GM12878 (cell line): Measurements from ENCODE around the gene C10orf143. TPM values are rescaled to one million over a fixed set of nuclear protein-coding genes. Genes with fewer than 3 reads are reported as not detected.
A peak's percentile ranks its signal among the peaks of the same experiment; 100 is the strongest.

Experiments
- ASH2L ChIP-seq: fragments of 300-600, 200-600 bp; sonication (generic); IDR thresholded peaks from 2 replicates; pipeline ENCODE4 v1.6.1; 2017; ENCODE audit warnings: low read depth, mild to moderate bottlenecking, borderline replicate concordance
- E4F1 ChIP-seq: fragments of 450-650 bp; IDR thresholded peaks from 2 replicates; pipeline ENCODE4 v1.6.1; 2018; ENCODE audit warnings: borderline replicate concordance, mild to moderate bottlenecking; ENCODE audit not compliant: partially characterized antibody
- EGR1 ChIP-seq, 2 experiments: IDR thresholded peaks; 1 replicate in 1 of 2; 2 replicates in 1 of 2; pipeline ENCODE4 v1.6.1; 2011 to 2012; ENCODE audit warnings: low read depth in 2 of 2, low read length in 2 of 2, borderline replicate concordance in 1 of 2, mild to moderate bottlenecking in 1 of 2, moderate library complexity in 1 of 2
- EP300 ChIP-seq, 2 experiments: fragments of 150-350 bp in 1 of 2; IDR thresholded peaks; 2 replicates each; pipeline ENCODE4 v1.6.1; 2011 to 2012; ENCODE audit warnings: low read depth in 2 of 2, low read length in 2 of 2, borderline replicate concordance in 1 of 2, improper control_type of control experiment in 1 of 2, inconsistent platforms in 1 of 2; ENCODE audit not compliant: control insufficient read depth in 1 of 2
- MYC ChIP-seq: IDR thresholded peaks from 2 replicates; pipeline ENCODE4 v1.6.1; 2011; ENCODE audit warnings: mild to moderate bottlenecking, low read length, moderate library complexity, inconsistent platforms; ENCODE audit not compliant: insufficient read depth, insufficient replicate concordance, insufficient read length, severe bottlenecking
- NFXL1 ChIP-seq: fragments of 450-650 bp; IDR thresholded peaks from 2 replicates; pipeline ENCODE4 v1.6.1; 2017; ENCODE audit warnings: antibody characterized with exemption, mild to moderate bottlenecking, borderline replicate concordance
- NKRF ChIP-seq: fragments of 450-650 bp; conservative IDR thresholded peaks from 2 replicates; pipeline ENCODE4 v1.6.1; 2017; ENCODE audit warnings: mild to moderate bottlenecking, moderate library complexity
- PAX8 ChIP-seq: fragments of 450-650 bp; IDR thresholded peaks from 2 replicates; pipeline ENCODE4 v1.6.1; 2017; ENCODE audit warnings: mild to moderate bottlenecking, moderate library complexity
- PBX3 ChIP-seq: IDR thresholded peaks from 2 replicates; pipeline ENCODE4 v1.6.1; 2011; ENCODE audit warnings: mild to moderate bottlenecking, low read depth, low read length, moderate library complexity; ENCODE audit not compliant: insufficient replicate concordance
- PRDM15 ChIP-seq: fragments of 450-650 bp; formaldehyde crosslinking; IDR thresholded peaks from 2 replicates; pipeline ENCODE4 v1.4.0; 2020; ENCODE audit warnings: mild to moderate bottlenecking, moderate library complexity
- SIN3A ChIP-seq: IDR thresholded peaks from 2 replicates; pipeline ENCODE4 v1.6.1; 2012; ENCODE audit warnings: low read depth, low read length, improper control_type of control experiment
- SIX5 ChIP-seq: IDR thresholded peaks from 2 replicates; pipeline ENCODE4 v1.6.1; 2011; ENCODE audit warnings: mild to moderate bottlenecking, low read depth, low read length, moderate library complexity; ENCODE audit not compliant: severe bottlenecking
- STAT1 ChIP-seq: fragments of 450-650 bp; conservative IDR thresholded peaks from 2 replicates; pipeline ENCODE4 v1.6.1; 2014; ENCODE audit warnings: antibody characterized with exemption, mild to moderate bottlenecking
- ZNF217 ChIP-seq: fragments of 450-650 bp; IDR thresholded peaks from 2 replicates; pipeline ENCODE4 v1.6.1; 2017; ENCODE audit warnings: antibody characterized with exemption, mild to moderate bottlenecking
- ZSCAN29 ChIP-seq: fragments of 450-650 bp; IDR thresholded peaks from 2 replicates; pipeline ENCODE4 v1.6.1; 2017; ENCODE audit warnings: mild to moderate bottlenecking, moderate library complexity
- polyA plus RNA-seq, 11 experiments: library from polyadenylated mRNA; depleted of rRNA in 4 of 11; unstranded in 6 of 11; stranded (reverse) in 5 of 11; fragments of >200 nt; fragmentation: Nextera tagmentation in 4 of 11; fragmentation: Illumina TruSeq in 1 of 11; extraction: Ambion mirVana in 4 of 11; extraction: Trizol in 1 of 11; gene quantifications; 1 replicate in 1 of 11; 2 replicates in 10 of 11; pipeline versions ENCODE4 v1.2.1 to v1.2.3, GENCODE V29; 2011 to 2016; ENCODE audit warnings: inconsistent platforms in 2 of 11, missing spikeins in 2 of 11, low read depth in 1 of 11
- total RNA-seq, 4 experiments: library from RNA; depleted of rRNA in 3 of 4; stranded (reverse); fragments of >200 nt in 3 of 4; fragmentation: Illumina TruSeq in 1 of 4; extraction: Trizol in 1 of 4; gene quantifications; 2 replicates each; pipeline versions ENCODE4 v1.2.1 to v1.2.3, GENCODE V29; 2013 to 2021

C10orf143 gene
- total and polyA plus RNA-seq, 10 of the 15 experiments (the other 5 are each of a cell fraction or from before 2014, with no cell fraction given), result 0.64 to 7.9 (median 2.6) TPM

- TF ChIP-seq ZNF217 (no peak), SIX5 (no peak), E4F1 (peak; percentile 6), MYC (peak; percentile 54), PAX8 (no peak), EP300 (IDR thresholded peaks at IDR 0.05; ENCODE audit: borderline replicate concordance in 1 of 2, control insufficient read depth in 1 of 2, low read depth in 2 of 2, low read length in 2 of 2) (0 out of 4 replicates have a peak, but pooled peaks of 1 of the 2 experiments have one; percentile 20), EGR1 (IDR thresholded peaks at IDR 0.05; ENCODE audit: borderline replicate concordance in 1 of 2, low read depth in 2 of 2, low read length in 2 of 2) (no peak; a peak in 1 of 3 replicates), ASH2L (0 out of 2 replicates have a peak, but pooled peaks have one; percentile 78), NKRF (peak; percentile 96), PBX3 (peak; percentile 61), PRDM15 (CRISPR knock-in tag) (no peak), SIN3A (no peak; the same call in 1 of the 2 replicates), ZSCAN29 (peak; percentile 59; the same call in 1 of the 2 replicates), NFXL1 (no peak), STAT1 (no peak)
These were observed at the start of gene C10orf143 (continued) for GRCh38 chr10:130110246-130111112.
